Right lobe of liver (tissue), 6 donors: ENCODE measurements around the gene KLF17. TPM values are rescaled to one million over a fixed set of nuclear protein-coding genes. Genes with fewer than 3 reads are reported as not detected.

Experiments used
- ATAC-seq, 4 donors: fragments of 200-7000 bp; cut with Tn5 transposase; one replicate each; pipeline ENCODE4 v1.9.1; 2020; ENCODE audit warnings: mild to moderate bottlenecking in 4 of 4, moderate library complexity in 4 of 4
- DNase-seq, 3 donors: peaks; one replicate each; pipeline ENCODE4 v3.0.0-alpha.2; 2020
- H3K27ac ChIP-seq, 3 donors: fragments of 200-600 bp; one replicate each; pipeline ENCODE4 v1.8.0; 2022
- H3K27me3 ChIP-seq, 2 donors: fragments of 200-600 bp; one replicate each; pipeline ENCODE4 v1.8.0; 2022
- H3K36me3 ChIP-seq, 4 donors: fragments of 200-600 bp; sonication (generic) in 1 of 4; one replicate each; pipeline versions ENCODE4 v1.5.1 to v1.8.0; 2017 to 2022; ENCODE audit warnings: control low read depth in 1 of 4
- H3K4me1 ChIP-seq, 4 donors: fragments of 200-600 bp; sonication (generic) in 1 of 4; one replicate each; pipeline versions ENCODE4 v1.5.1 to v1.8.0; 2017 to 2022; ENCODE audit warnings: control low read depth in 1 of 4
- H3K4me3 ChIP-seq, 3 donors: fragments of 200-600 bp; one replicate each; pipeline ENCODE4 v1.8.0; 2022
- H3K9me3 ChIP-seq, 4 donors: fragments of 200-600 bp; sonication (generic) in 1 of 4; one replicate each; pipeline versions ENCODE4 v1.5.1 to v1.8.0; 2017 to 2022; ENCODE audit warnings: control low read depth in 1 of 4
- CTCF ChIP-seq, 4 donors: fragments of 200-600 bp in 3 of 4; fragments of 450-650 bp in 1 of 4; IDR thresholded peaks; one replicate each; pipeline versions ENCODE4 v1.5.1 to v1.8.0; 2016 to 2022; ENCODE audit warnings: antibody characterized with exemption in 4 of 4, mild to moderate bottlenecking in 2 of 4
- POLR2A ChIP-seq: fragments of 450-650 bp; IDR thresholded peaks from one replicate; pipeline ENCODE4 v1.6.1; 2017; ENCODE audit warnings: antibody characterized with exemption, mild to moderate bottlenecking
- WGBS: methylation state at CpG from one replicate; pipeline ENCODE4 v1.1.6; 2018; ENCODE audit warnings: low coverage, low lambda C conversion rate; ENCODE audit not compliant: insufficient coverage; ENCODE audit errors: missing lambda C conversion rate; 5-methylcytosine and 5-hydroxymethylcytosine counted together
- intact Hi-C, 2 donors: fragments of 100-400 bp; cut with DNase I; formaldehyde crosslinking; loops; one replicate each; pipeline versions ENCODE4 v1.11.2 to v1.14.1; 2022
- total RNA-seq, 6 experiments: library from RNA; depleted of rRNA in 2 of 6; stranded (reverse); fragments of >200 nt in 2 of 6; fragmentation: NEBNext Ultra II Directional in 3 of 6; extraction: Animal tissue kit (Norgen Biotek cat#: 25700) in 3 of 6; gene quantifications; one replicate each; pipeline versions ENCODE4 v1.1.0 to v1.2.4, GENCODE V29; 2016 to 2023
- donor health status: DM: no; HTN: yes; CAD: no.
- donor health status: DM: no; HTN: no; CAD: no.
- donor health status: DM: no; HTN: no; CAD: no.
- donor health status: DM: no; HTN: yes; CAD: no.
- donor health status: DM: no; HTN: yes; CAD: no.

KLF17 gene
- total RNA-seq, 6 experiments from 2014 or later = not detected

- ATAC-seq = no peak
- intact Hi-C loops = no loop called here
- Histone ChIP-seq H3K27me3 (no peaks in the 10 kb centered on the region), H3K4me1 (no peaks in the 10 kb centered on the region), H3K4me3 (no peak overlapping the region), H3K27ac (no peak overlapping the region), H3K36me3 (no peaks in the 10 kb centered on the region), H3K9me3 (no peaks in the 10 kb centered on the region)
- no peak for DNase-seq
- WGBS = 48% methylated on average over 3 of the region's 3 CpGs
- TF ChIP-seq POLR2A (no peak), CTCF (IDR thresholded peaks at IDR 0.05) (no peak)
Observed at GRCh38 chr1:44084998-44085675, 33.5 kb upstream of the KLF17 start.

- H3K4me3 ChIP-seq = no peak overlapping the region
- DNase-seq (no peak), ATAC-seq (no peak)
- intact Hi-C loops = no loop called here
- no peaks in the 10 kb centered on the region for H3K27me3 ChIP-seq
- no peaks in the 10 kb centered on the region for H3K9me3 ChIP-seq
- H3K4me1 ChIP-seq = no peaks in the 10 kb centered on the region
- H3K36me3 ChIP-seq = no peaks in the 10 kb centered on the region
- WGBS = 73% methylated on average over 4 of the region's 4 CpGs
- TF ChIP-seq CTCF (IDR thresholded peaks at IDR 0.05) = no peak
- TF ChIP-seq POLR2A = no peak
- H3K27ac ChIP-seq = no peak overlapping the region
Observed at GRCh38 chr1:44086692-44087474, 31.7 kb upstream of the KLF17 start.

GRCh38 chr1:44089371-44090048 lies 29.1 kb upstream of the KLF17 start:
- Histone ChIP-seq H3K27ac (no peak overlapping the region), H3K4me1 (no peaks in the 10 kb centered on the region), H3K27me3 (no peaks in the 10 kb centered on the region), H3K36me3 (no peaks in the 10 kb centered on the region), H3K4me3 (no peak overlapping the region), H3K9me3 (no peaks in the 10 kb centered on the region)
- intact Hi-C loops = no loop called here
- WGBS = 78% methylated on average over 12 of the region's 13 CpGs
- ATAC-seq = peak in 1 of 4 donors; percentile 47
- DNase-seq = no peak
- no peak for TF ChIP-seq POLR2A
- no peak for TF ChIP-seq CTCF (IDR thresholded peaks at IDR 0.05)

- Histone ChIP-seq H3K36me3 (no peaks in the 10 kb centered on the region), H3K4me3 (no peak overlapping the region), H3K9me3 (no peaks in the 10 kb centered on the region), H3K27me3 (no peaks in the 10 kb centered on the region), H3K27ac (peak overlapping the region in 1 of 3 donors; percentile 36), H3K4me1 (no peaks in the 10 kb centered on the region)
- no peak for TF ChIP-seq POLR2A
- WGBS = 51% methylated on average over 9 of the region's 10 CpGs
- intact Hi-C loops = no loop called here
- ATAC-seq (peak in 2 of 4 donors; percentile 90), DNase-seq (no peak)
Observed at GRCh38 chr1:44090429-44091252, 28.0 kb upstream of the KLF17 start.
